Measurements from ENCODE around the gene KDR.

DNA sequence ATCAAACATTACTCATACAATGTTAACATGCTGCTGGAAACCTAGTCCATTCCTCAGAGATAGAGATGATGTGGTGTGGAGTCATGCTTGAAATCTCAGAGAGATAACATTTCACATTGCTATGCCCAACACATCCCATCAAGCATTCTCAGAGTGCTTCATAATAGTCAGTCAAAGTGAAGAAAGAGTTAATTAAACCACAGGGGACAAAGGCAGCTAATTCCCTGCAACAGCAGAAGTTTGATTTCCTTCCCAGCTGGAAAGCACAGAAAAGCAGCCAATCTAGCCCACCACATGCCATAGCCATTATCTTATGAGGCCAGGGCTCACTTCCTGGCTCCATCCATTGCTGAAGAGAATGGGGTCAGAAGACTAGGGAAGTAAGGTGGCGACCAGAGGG lies 8.9 kb downstream of the KDR start:
- TF ChIP-seq, protein P1, sequence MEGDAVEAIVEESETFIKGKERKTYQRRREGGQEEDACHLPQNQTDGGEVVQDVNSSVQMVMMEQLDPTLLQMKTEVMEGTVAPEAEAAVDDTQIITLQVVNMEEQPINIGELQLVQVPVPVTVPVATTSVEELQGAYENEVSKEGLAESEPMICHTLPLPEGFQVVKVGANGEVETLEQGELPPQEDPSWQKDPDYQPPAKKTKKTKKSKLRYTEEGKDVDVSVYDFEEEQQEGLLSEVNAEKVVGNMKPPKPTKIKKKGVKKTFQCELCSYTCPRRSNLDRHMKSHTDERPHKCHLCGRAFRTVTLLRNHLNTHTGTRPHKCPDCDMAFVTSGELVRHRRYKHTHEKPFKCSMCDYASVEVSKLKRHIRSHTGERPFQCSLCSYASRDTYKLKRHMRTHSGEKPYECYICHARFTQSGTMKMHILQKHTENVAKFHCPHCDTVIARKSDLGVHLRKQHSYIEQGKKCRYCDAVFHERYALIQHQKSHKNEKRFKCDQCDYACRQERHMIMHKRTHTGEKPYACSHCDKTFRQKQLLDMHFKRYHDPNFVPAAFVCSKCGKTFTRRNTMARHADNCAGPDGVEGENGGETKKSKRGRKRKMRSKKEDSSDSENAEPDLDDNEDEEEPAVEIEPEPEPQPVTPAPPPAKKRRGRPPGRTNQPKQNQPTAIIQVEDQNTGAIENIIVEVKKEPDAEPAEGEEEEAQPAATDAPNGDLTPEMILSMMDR (IDR thresholded peaks at IDR 0.05) = no peak
- TF ChIP-seq EZH2 (IDR thresholded peaks at IDR 0.05; ENCODE audit: borderline replicate concordance, insufficient read depth, low read depth, low read length, poor library complexity, severe bottlenecking) = no peak

Data from B cell (primary cell).